GM21447 (cell line): ENCODE measurements around the gene MANEAL.

ENCODE experiments used
- ATAC-seq: cut with Tn5 transposase; IDR thresholded peaks from one replicate; pipeline ENCODE4 v1.9.1; 2021; ENCODE audit not compliant: unreplicated experiment

The MANEAL gene

DNA sequence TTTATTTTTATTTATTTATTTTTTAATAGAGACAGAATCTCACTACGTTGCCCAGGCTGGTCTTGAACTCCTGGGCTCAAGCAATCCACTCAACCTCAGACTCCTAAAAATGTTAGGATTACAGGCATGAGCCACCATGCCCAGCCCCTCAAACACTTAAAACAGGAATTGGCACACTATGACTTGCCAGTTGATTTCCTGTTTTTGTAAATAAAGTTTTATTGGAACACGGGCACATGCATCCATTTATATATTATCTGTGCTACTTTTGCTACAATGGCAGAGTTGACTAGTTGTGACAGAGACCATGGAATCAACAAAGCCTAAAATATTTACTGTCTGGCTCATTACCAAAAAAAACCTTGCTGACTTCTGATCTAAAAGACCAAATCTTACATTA is 30.4 kb downstream of the MANEAL start:
- no peak for ATAC-seq

DNA sequence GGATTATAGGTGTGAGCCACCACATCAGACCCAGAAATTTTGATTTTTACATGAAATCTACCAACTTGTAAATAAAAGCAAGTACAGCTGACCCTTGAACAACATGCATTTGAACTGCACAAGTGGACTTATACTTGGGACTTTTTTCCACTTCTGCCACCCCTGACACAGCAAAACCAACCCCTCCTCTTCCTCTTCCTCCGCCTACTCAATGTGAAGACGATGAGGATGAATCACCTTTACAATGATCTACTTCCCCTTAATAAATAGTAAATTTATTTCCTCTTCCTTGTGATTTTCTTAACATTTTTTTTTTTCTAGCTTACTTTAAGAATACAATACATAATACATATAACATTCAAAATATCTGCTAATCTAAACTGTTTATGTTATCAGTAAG is 31.9 kb downstream of the MANEAL start:
- ATAC-seq, result no peak

DNA sequence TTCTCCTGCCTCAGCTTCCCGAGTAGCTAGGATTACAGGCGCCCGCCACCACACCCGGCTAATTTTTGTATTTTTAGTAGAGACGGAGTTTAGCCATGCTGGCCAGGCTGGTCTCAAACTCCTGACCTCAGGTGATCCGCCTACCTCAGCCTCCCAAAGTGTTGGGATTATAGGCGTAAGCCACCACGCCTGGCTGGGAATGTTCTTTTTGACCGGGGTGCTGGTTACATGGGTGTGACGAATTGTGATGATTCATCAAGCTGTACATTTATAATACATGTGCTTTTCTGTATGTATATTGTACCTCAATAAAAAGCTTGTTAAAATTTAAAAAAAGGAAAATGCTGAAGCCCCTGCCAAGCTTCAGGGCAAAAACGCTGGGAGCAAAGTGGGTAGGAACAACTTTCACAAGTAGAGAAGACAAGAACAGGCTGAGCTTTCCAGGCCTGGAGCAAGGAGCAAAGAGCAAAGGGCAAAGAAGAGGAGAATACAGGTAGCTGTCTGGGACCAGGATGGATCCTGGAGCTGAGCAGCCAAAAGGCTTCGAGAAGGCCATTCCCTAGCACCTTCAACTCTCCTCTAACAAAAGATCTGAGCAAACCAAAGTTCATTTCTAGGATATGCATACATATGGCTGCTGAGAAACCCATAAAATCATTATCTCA is 34.9 kb downstream of the MANEAL start:
- no peak for ATAC-seq

- ATAC-seq, result no peak
These were observed 37.5 kb downstream of the MANEAL start for GRCh38 chr1:37831109-37831508.

GRCh38 chr1:37831809-37832208 is 38.2 kb downstream of the MANEAL start:
- no peak for ATAC-seq

DNA sequence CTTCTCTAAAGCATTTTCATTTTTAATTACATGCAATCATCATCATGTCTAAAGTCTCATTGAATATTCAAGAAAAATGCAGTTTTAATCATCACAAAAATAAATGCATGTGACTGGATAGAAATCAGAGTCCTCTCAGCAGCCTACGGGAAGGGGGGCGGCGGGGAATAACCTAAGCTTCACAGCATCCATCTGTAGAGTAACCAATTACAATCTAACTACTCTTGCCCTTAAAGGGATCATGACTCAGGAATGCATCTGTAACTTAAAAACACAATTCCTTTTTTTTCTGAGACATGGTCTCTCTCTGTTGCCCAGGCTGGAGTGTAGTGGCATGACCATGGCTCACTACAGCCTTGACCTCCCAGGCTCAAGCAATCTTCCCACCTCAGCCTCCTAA is 43.1 kb downstream of the MANEAL start:
- ATAC-seq, result no peak

DNA sequence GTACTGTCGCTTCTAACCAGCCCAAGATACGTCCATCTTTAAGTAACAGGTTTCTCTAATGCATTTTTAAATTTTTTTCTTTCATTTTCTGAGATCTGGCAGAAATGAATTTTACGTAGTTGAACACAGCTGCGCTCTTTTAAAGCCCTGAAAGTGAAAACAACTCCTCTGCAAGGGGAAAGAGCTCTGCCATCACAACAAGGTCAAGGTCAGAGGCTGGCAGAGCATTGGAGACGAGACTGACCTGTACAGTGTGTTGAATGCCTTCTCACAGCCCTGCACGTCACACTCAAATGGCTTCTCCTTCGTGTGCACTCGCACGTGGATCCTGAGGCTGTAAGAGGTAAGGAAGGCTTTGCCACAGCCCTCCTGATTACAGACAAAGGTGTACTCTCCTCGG is 46.0 kb downstream of the MANEAL start:
- no peak for ATAC-seq

GRCh38 chr1:37840711-37841110 is 47.1 kb downstream of the MANEAL start:
- ATAC-seq, result no peak

DNA sequence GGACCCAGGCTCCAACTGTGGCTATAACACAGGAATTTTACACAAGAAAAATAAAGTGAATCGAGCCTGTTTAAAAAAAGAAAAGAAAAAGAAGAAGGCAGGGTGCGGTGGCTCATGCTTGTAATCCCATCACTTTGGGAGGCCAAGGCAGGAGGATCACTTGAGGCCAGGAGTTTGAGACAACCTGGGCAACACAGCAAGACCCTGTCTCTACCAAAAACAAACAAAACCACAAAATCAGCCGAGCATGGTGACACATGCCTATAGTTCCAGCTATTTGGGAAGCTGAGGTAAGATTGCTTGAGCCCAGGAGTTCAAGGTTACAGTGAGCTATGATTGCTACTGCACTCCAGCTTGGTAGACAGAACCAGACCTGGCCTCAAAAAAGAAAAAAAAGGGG is 48.0 kb downstream of the MANEAL start:
- ATAC-seq, result no peak

- ATAC-seq, result no peak
These were observed 50.9 kb downstream of the MANEAL start for GRCh38 chr1:37844536-37844935.

DNA sequence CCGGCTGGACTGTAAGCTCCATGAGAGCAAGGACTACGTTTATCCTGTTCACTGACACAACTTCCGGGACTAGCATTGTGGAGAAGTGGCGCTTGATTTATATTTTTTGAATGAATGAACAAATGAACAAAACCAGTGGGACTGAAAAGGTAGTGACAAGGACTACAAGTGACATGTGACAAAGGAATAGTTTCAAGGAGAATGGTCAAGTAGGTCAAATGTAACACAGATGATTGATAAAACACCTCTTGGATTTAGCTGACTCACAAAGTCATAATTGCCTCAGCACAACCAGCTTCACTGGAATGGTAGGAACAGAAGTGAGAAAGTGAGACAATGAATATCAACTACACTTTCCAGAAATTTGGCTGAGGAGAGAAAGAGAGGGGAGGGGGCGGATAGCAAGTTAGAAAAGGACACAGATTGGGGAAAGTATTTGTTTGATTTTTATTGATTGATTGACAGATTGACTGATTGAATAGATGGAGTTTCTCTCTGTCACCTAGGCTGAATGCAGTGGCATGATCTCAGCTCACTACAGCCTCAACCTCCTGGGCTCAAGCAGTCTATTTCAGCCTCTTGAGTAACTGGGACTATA is 51.5 kb downstream of the MANEAL start:
- no peak for ATAC-seq

DNA sequence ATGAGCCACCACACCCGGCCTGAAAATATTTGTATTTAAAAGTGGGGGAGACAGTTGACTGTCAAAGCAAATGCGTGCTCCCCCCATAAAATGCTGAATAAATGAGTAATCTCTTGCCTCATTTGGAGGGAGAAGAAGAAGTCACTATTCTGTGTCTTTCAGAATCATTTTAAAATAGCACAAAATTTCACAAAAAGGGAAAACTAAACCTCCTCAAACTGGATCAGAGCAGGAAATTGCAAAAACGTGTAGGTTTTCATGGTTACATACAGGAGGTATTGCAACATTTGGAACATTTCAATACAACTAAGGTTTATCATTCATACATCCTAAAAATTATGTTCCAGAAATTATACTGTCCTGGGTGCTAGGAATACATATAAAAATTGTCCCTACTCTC is 52.1 kb downstream of the MANEAL start:
- no peak for ATAC-seq

DNA sequence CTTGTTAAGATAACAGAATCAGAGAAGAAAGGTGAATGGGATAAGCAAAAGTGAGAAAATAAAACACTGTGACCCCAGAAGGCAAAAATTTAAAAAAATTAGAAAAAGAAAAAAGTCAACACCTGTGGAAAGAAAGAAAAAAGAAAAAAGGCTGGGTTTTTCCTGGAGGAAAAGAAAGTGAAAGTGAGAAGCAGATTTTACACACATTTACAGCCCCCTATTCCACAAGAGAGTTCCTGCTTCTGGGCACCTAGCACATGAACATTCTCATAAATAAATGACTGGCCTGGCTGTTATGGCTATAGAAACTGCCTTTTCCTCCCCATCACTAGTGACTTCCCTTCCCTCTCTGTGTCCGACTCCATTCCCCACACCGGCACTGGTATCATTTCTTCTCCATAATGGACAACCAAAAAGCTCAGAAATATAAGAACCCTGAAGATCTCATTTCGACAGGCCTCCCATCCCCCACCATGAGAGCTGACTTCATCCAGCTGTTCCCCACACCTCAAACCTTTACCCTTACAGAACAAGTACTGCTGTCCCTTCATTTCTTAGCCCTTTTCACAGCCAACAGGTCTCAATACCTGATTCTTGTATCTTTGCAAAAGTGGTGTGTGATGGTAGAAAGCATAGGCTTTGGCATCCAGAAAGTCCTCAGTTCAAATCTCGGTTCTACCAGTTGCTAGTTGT is 53.1 kb downstream of the MANEAL start:
- ATAC-seq, result no peak

DNA sequence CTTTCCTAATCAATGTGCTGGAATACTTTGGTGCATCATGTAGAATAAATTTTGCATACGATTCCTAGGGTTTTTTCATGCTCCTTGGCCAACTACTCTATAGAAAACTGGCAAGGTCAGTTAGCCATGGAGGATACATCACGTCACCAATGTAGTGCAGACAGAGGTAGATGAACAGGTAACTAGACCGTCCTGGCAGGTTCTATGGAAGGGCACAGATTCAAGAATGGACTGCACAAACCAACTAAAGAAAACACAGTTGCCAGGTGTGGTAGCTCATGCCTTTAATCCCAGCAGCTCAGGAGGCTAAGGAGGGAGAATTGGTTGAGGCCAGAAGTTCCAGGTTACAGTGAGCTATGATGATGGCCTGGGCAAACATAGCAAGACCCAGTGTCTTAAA is 55.8 kb downstream of the MANEAL start:
- no peak for ATAC-seq

DNA sequence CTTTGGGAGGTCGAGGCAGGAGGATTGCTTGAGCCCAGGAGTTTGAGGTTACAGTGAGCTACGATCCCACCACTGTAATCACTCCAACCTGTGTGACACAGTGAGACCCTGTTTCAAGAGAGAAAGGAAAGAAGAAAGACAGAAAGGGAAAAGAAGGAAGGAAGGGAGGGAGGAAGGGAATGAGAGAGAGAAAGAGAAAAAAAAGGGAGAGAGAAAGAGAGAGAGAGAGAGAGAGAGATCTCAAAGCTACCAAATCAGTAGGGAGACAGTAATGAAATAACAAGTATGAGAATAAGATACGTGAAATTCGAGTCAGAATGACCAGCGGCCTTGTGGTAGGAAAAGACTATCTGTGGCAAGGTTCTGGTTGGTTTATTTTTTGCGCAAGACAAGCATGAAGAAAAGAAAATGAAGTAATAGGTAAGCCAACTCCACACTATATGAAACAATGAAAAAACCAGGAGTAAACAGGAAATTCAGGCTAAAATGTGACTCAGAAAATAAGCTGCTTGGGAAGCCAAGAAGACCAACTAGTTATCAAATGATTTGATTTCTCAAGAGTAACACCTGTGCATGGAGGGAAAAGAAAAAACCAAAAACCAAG is 56.8 kb downstream of the MANEAL start:
- ATAC-seq, result no peak
